GM12878 (cell line): ENCODE data around the gene SPATA46.

Experiments
- ATF3 ChIP-seq: IDR thresholded peaks from 2 replicates; pipeline ENCODE4 v1.6.1; 2011; ENCODE audit warnings: low read depth, mild to moderate bottlenecking, low read length, moderate library complexity, borderline replicate concordance; ENCODE audit errors: extremely low read depth
- CTCF ChIP-seq, 3 experiments: IDR thresholded peaks in 2 of 3; conservative IDR thresholded peaks in 1 of 3; 2 replicates each; pipeline ENCODE4 v1.5.1; 2011; ENCODE audit warnings: low read depth in 3 of 3, low read length in 3 of 3, mild to moderate bottlenecking in 3 of 3, control low read depth in 2 of 3, moderate library complexity in 2 of 3, inconsistent platforms in 1 of 3, mixed read lengths in 1 of 3; ENCODE audit not compliant: control insufficient read depth in 2 of 3, insufficient read depth in 1 of 3; ENCODE audit errors: extremely low read depth in 1 of 3
- ELK1 ChIP-seq: IDR thresholded peaks from 2 replicates; pipeline ENCODE4 v1.6.1; 2012; ENCODE audit warnings: low read depth, low read length, improper control_type of control experiment
- EP300 ChIP-seq, 2 experiments: fragments of 150-350 bp in 1 of 2; IDR thresholded peaks; 2 replicates each; pipeline ENCODE4 v1.6.1; 2011 to 2012; ENCODE audit warnings: low read depth in 2 of 2, low read length in 2 of 2, borderline replicate concordance in 1 of 2, improper control_type of control experiment in 1 of 2, inconsistent platforms in 1 of 2; ENCODE audit not compliant: control insufficient read depth in 1 of 2
- IKZF2 ChIP-seq, 2 experiments: fragments of 450-650 bp; IDR thresholded peaks; 2 replicates each; pipeline ENCODE4 v1.6.1; 2017; ENCODE audit warnings: mild to moderate bottlenecking in 2 of 2, moderate library complexity in 2 of 2
- POLR2A ChIP-seq: IDR thresholded peaks from 2 replicates; pipeline ENCODE4 v1.6.1; 2011; ENCODE audit warnings: low read depth, mild to moderate bottlenecking, low read length
- RAD21 ChIP-seq: IDR thresholded peaks from 2 replicates; pipeline ENCODE4 v1.6.1; 2011; ENCODE audit warnings: mild to moderate bottlenecking, low read depth, low read length, moderate library complexity; ENCODE audit not compliant: insufficient read depth
- RFX5 ChIP-seq: IDR thresholded peaks from 2 replicates; pipeline ENCODE4 v1.6.1; 2011; ENCODE audit warnings: low read depth, low read length, improper control_type of control experiment
- SPI1 ChIP-seq: IDR thresholded peaks from 2 replicates; pipeline ENCODE4 v1.6.1; 2011; ENCODE audit warnings: low read depth, mild to moderate bottlenecking, low read length, moderate library complexity, borderline replicate concordance; ENCODE audit not compliant: insufficient read depth
- TCF3 ChIP-seq: IDR thresholded peaks from 2 replicates; pipeline ENCODE4 v1.6.1; 2012; ENCODE audit warnings: low read depth, mild to moderate bottlenecking, low read length, borderline replicate concordance; ENCODE audit not compliant: insufficient read depth
- YY1 ChIP-seq: IDR thresholded peaks from 2 replicates; pipeline ENCODE4 v1.6.1; 2011; ENCODE audit warnings: low read depth, mild to moderate bottlenecking, low read length

GRCh38 chr1:162326559-162326958 lies 50.1 kb downstream of the SPATA46 start:
- TF ChIP-seq RFX5 (no peak), SPI1 (no peak), IKZF2 (IDR thresholded peaks at IDR 0.05) (no peak), CTCF (IDR thresholded peaks at IDR 0.05 in 2 of 3, conservative IDR thresholded peaks at IDR 0.05 in 1 of 3; ENCODE audit: control insufficient read depth in 2 of 3, extremely low read depth in 1 of 3, insufficient read depth in 1 of 3, low read depth in 3 of 3, low read length in 3 of 3) (no peak), POLR2A (no peak), ATF3 (no peak), RAD21 (no peak), EP300 (IDR thresholded peaks at IDR 0.05; ENCODE audit: borderline replicate concordance in 1 of 2, control insufficient read depth in 1 of 2, low read depth in 2 of 2, low read length in 2 of 2) (no peak), TCF3 (no peak), YY1 (no peak), ELK1 (no peak)
